Right ventricle myocardium superior (tissue), 1 donor: ENCODE measurements around the gene NASP. TPM values are rescaled to one million over a fixed set of nuclear protein-coding genes. Genes with fewer than 3 reads are reported as not detected.

ENCODE experiments used
- ATAC-seq: fragments of 200-7000 bp; cut with Tn5 transposase; one replicate; pipeline ENCODE4 v1.9.1; 2020; ENCODE audit warnings: mild to moderate bottlenecking; ENCODE audit not compliant: poor library complexity
- DNase-seq: peaks from one replicate; pipeline ENCODE4 v3.0.0-alpha.2; 2020
- intact Hi-C: fragments of 100-400 bp; cut with DNase I; formaldehyde crosslinking; loops from one replicate; pipeline ENCODE4 v1.11.2; 2022
- long read RNA-seq: library from polyadenylated mRNA; unstranded; transcript quantifications from one replicate; pipeline ENCODE4 v2.0.0, GENCODE V29; 2021
- total RNA-seq: library from RNA; stranded (reverse); fragmentation: NEBNext Ultra II Directional; extraction: Animal tissue kit (Norgen Biotek cat#: 25700); gene quantifications from one replicate; pipeline ENCODE4 v1.2.1, GENCODE V29; 2021
- donor health status: DM: no; HTN: yes; CAD: no; lungs with severe emphysema.

The NASP gene
- 28.7 TPM for total RNA-seq
- long read RNA-seq, transcript NASP-201 (15 exons, 3,207 nt): major isoform, 11 of 18 reads
- long read RNA-seq, partial matches to known transcripts: 0 of 18 reads
- long read RNA-seq, other reads (novel, unspliced or antisense): 3 of 18 reads

DNA sequence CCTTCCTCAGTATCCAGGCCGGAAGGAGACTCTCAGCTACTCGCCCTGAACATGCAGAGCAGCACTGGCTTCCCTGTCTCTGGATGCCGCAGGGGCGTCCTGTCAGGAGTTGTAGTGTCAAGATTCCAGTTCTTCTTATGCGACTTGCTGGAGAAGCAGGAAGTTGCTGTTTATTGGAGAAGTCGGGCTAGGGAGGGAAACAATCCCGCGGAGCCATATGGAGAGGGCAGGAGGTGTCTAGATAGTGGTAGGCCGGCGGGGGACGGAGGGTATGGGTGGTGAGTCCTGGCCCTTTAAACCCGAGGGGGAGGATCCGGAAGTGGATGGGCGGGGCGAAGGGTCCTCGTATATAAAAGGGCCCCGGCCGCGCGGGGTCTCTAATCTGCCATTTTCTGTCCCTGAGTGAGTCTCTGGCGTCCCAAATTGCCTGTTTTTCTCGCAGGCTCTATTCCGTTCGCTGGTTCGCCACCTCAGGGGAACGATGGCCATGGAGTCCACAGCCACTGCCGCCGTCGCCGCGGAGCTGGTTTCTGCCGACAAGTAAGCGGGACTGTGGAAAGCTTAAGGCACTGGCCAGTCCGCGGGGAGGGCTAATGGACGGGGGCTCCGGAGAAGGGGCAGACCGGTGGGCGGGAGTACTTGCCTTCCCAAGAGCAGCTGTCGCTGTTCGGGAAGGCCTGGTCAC is at the start of gene NASP:
NASP (plus strand) TSS at position 376 of the 685 bp plus-strand sequence; CDS start at position 482, 106 bp downstream.
- peak; percentile 95 for DNase-seq
- ATAC-seq: peak; percentile 93
- intact Hi-C loops: no loop called here

- no peak for ATAC-seq
- intact Hi-C loops: no loop called here
Measured at GRCh38 chr1:45535988-45536766, 47.7 kb upstream of the NASP start.

DNA sequence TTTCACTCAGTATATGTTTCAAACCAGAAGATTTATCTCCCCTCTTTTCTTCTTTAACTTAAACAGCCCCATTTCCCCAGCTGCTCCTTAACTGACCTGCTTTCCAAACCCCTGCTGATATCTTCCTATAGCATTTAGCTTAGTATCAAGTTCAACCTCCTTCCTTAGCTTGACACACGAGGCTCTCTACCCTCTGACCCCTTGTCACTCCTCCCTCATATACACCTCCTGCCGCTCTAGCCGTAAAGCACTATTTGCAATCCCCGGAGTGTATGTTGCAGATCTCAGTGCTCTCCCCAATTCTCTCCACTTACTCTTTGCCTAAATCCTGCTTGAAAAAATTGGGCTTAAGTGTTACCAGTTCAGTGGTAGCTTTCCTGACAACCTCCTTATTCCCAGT is 47.0 kb upstream of the NASP start:
- DNase-seq (no peak), ATAC-seq (no peak)
- intact Hi-C loops: no loop called here

More at GRCh38 chr1:45535988-45536766, 47.7 kb upstream of the NASP start:
- no peak for DNase-seq

- intact Hi-C loops: no loop called here
- DNase-seq: no peak
- no peak for ATAC-seq
Measured at GRCh38 chr1:45541193-45541592, 42.6 kb upstream of the NASP start.

GRCh38 chr1:45542591-45542990 is 41.2 kb upstream of the NASP start:
- ATAC-seq (peak; percentile 62), DNase-seq (no peak)
- intact Hi-C loops: no loop called here

GRCh38 chr1:45543581-45544417 is 40.0 kb upstream of the NASP start:
- DNase-seq (peak; percentile 66), ATAC-seq (peak; percentile 84)
- intact Hi-C loops: no loop called here

DNA sequence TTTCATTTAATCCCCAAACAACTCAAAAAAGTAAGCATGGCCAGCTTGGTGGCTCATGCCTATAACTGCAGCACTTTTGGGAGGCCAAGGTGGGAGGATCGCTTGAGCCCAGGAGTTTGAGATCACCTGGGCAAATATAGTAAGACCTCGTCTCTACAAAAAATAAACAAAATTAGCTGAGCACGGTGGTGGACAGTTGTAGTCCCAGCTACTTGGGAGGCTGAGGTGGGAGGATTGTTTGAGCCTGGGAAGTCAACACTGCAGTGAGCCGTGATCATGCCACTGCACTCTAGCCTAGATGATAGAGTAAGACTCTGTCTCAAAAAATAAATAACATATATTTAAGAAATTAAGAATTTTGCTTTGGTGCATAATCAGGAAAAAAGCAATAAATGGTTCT is 39.3 kb upstream of the NASP start:
- DNase-seq (no peak), ATAC-seq (no peak)
- intact Hi-C loops: no loop called here

GRCh38 chr1:45545019-45545493 is 38.8 kb upstream of the NASP start:
- DNase-seq (no peak), ATAC-seq (no peak)
- intact Hi-C loops: no loop called here

GRCh38 chr1:45545553-45546310 is 38.1 kb upstream of the NASP start:
- ATAC-seq: no peak
- DNase-seq: no peak
- intact Hi-C loops: no loop called here

DNA sequence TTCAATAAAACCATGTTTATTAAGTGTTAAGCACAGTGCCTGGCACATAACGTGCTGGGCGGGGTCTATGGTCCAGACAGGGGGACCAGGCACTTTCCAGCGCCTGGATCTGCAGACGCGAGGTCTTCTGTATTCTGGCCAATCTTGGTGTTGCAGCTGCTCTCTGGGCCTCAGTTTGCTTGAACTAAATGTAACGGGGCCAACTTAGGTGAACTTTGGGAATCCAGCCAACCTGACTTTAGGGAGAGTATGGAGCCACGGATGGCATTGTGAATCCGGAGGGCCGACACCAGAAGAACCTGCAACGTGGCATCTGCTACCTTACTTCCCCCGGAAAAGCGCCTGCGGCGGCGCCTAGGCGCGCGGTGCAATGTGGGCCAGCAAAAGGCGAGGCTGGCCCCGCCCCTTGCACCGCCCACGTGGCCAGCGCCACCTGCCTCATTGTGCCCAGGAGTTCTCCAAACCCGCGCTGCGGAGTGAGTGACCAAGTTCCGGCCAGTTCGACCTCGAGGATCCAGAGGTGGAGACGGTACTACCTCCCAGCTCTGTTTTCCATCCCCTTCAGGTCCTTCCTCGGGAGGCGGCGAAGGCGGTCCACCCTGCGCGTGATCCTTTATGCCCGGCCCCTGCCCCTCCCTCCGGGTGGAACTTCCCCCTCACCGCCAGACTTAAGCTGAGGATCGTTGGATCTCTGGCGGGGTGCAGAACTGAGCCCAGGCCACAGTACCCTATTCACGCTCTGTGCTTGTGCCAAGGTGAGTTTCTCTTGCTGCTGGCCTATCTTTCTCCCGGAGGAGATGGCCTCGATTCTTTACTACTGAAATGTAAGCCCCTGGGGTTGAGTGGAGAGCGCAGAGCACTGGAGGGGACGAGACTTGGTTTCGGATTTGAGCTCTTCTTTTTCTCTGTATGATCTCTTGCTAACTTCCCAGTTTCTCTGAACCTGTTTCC is 33.2 kb upstream of the NASP start, which contains the start of gene AKR1A1:
AKR1A1 (plus strand) TSS at position 426 of the 951 bp plus-strand sequence. CDS start 10,969 bp downstream, outside the sequence.
- ATAC-seq (peak; percentile 99), DNase-seq (peak; percentile 94)
- intact Hi-C loops: no loop called here

DNA sequence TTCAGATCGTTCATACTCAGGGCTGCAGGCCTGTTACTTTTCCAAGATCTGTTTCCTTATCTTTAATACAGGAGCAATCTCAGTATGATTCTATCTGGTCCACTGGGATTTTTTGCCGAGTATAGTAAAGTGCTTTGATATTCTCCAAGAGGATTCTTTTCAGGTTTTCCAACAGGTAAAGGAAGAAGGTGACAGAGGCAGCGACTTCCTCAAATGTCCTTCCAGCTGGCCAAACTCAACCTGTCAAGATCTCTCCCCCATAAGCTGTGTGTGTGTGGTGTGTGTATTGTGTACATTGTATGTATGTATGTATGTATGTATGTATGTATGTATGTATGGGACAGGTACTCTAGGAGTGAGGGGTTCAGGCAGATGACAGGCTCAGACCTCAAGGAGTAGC is 32.2 kb upstream of the NASP start:
- ATAC-seq (no peak), DNase-seq (no peak)
- intact Hi-C loops: no loop called here

- no peak for ATAC-seq
- intact Hi-C loops: no loop called here
Measured at GRCh38 chr1:45552331-45552730, 31.5 kb upstream of the NASP start.

DNA sequence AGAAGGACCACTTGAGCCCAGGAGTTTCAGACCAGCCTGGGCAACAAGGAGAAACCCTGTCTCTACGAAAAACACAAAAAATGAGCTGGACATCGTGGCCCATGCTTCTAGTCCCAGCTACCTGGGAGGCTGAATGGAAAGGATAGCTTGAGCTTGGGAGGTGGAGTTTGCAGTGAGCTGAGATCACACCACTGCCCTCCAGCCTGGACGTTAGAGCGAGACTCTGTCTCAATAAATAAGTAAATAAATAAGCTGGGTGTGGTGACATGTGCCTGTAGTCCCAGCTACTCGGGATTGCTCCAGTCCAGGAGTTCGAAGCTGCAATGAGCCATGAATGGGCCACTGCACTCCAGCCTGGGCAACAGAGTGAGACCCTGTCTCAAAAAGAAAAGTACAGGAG is 29.6 kb upstream of the NASP start:
- DNase-seq: no peak
- no peak for ATAC-seq
- intact Hi-C loops: no loop called here

More at GRCh38 chr1:45552331-45552730, 31.5 kb upstream of the NASP start:
- no peak for DNase-seq

GRCh38 chr1:45557422-45557944 is 26.4 kb upstream of the NASP start:
- ATAC-seq: no peak
- DNase-seq: no peak
- intact Hi-C loops: no loop called here

- ATAC-seq: no peak
- intact Hi-C loops: no loop called here
- no peak for DNase-seq
Measured at GRCh38 chr1:45563843-45564242, 20.0 kb upstream of the NASP start.

GRCh38 chr1:45566722-45567121 is 17.1 kb upstream of the NASP start:
- DNase-seq (peak; percentile 78), ATAC-seq (peak; percentile 74)
- intact Hi-C loops: loop anchor here (5.0 kb wide), 1 partner anchor 54 kb away; no protein-coding TSS in a partner anchor

DNA sequence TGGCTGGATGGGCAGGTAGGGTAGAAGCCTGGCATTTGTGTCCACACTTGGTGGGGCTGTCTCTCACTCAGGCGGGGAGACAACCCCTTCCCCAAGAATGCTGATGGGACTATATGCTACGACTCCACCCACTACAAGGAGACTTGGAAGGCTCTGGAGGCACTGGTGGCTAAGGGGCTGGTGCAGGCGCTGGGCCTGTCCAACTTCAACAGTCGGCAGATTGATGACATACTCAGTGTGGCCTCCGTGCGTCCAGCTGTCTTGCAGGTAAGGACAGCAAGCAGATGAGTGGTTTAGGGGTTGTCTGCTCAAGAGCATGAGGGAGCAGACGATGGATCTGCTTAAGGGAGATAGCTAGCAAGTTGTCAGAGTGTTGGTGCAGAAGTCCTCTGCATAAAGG is 15.9 kb upstream of the NASP start:
- DNase-seq (no peak), ATAC-seq (no peak)
- intact Hi-C loops: loop anchor here (5.0 kb wide), 1 partner anchor 56 kb away; no protein-coding TSS in a partner anchor
